Suppressor macrophage treated with lipopolysaccharide for 4 hours (primary cell): Measurements from ENCODE around the gene SPAG4.
A peak's percentile ranks its signal among the peaks of the same experiment; 100 is the strongest.

Experiments used
- DNase-seq: peaks from one replicate; pipeline ENCODE4 v3.0.0-alpha.2; 2020

The SPAG4 gene

GRCh38 chr20:35660122-35660937 lies 44.7 kb downstream of the SPAG4 start:
- no peak for DNase-seq

- DNase-seq: peak; percentile 3
These were observed 45.4 kb downstream of the SPAG4 start for GRCh38 chr20:35661053-35661452.

GRCh38 chr20:35661908-35662307 lies 46.3 kb downstream of the SPAG4 start:
- peak; percentile 2 for DNase-seq

GRCh38 chr20:35662551-35662950 lies 46.9 kb downstream of the SPAG4 start:
- no peak for DNase-seq

- peak; percentile 45 for DNase-seq
These were observed 48.2 kb downstream of the SPAG4 start for GRCh38 chr20:35663516-35664465.

GRCh38 chr20:35664466-35665206 lies 49.0 kb downstream of the SPAG4 start, which contains the start of the genes CPNE1 and RBM12:
Gene CPNE1, minus strand, starts transcription at chr20:35664900. Its CDS starts 31,977 bp downstream, at chr20:35632923.
Gene RBM12, minus strand, starts transcription at chr20:35664900. Its CDS starts 9,578 bp downstream, at chr20:35655322.
- peak; percentile 96 for DNase-seq

- no peak for DNase-seq
These were observed 50.3 kb downstream of the SPAG4 start for GRCh38 chr20:35665949-35666288.

GRCh38 chr20:35669221-35669620 lies 53.6 kb downstream of the SPAG4 start:
- no peak for DNase-seq

- DNase-seq: no peak
These were observed 54.1 kb downstream of the SPAG4 start for GRCh38 chr20:35669681-35670080.
